Right lung (tissue), 5 donors: ENCODE results near the gene PRSS21. TPM values are rescaled to one million over a fixed set of nuclear protein-coding genes. Genes with fewer than 3 reads are reported as not detected.

Experiments used
- DNase-seq, 2 donors: peaks; one replicate each; pipeline ENCODE4 v3.0.0-alpha.2; 2013
- polyA plus RNA-seq, 5 donors: library from polyadenylated mRNA; unstranded; fragments of 120-200 nt; gene quantifications; one replicate each; pipeline versions ENCODE4 v1.2.1 to v1.2.3, GENCODE V29; 2013; ENCODE audit warnings: inconsistent platforms in 1 of 5, low replicate concordance in 1 of 5; ENCODE audit not compliant: insufficient read length in 5 of 5, insufficient read depth in 1 of 5

PRSS21 gene
- polyA plus RNA-seq, 5 donors, result 0.14 to 0.67 (median 0.23) TPM; not detected in 2

DNA sequence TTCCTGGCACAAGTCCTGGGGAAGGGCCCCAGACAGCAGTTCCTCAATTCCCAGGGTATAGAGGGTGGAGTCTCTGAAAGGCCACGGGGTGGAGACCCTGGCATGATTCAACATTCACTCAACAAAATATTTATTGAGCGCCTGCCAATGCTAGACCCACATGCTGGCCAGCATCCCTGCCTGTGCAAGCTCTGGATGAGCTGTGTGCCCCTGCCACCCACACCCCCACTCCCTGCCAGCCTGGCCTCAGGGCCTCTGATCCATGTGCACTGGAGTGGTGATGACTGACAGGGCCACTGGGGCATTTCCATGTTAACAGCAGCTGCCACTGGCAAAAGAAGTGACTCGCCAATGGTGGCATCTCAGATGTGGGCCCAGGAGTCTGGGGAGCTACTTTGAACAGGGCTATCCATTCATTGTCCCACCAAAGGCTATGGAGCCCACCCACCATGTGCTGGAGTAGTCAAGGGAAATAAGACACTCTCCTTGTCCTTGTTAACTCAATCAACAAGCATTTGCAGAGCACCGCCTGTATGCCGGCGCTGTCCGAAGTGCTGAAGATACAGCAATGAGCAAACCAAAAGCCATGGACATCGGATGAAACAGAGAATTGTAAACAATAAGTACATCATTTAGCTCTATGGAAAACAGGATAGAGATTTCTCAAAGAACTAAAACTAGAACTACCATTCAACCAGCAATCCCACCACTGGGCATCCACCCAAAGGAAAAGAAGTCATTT lies 44.0 kb downstream of the PRSS21 start:
- DNase-seq, result no peak

DNA sequence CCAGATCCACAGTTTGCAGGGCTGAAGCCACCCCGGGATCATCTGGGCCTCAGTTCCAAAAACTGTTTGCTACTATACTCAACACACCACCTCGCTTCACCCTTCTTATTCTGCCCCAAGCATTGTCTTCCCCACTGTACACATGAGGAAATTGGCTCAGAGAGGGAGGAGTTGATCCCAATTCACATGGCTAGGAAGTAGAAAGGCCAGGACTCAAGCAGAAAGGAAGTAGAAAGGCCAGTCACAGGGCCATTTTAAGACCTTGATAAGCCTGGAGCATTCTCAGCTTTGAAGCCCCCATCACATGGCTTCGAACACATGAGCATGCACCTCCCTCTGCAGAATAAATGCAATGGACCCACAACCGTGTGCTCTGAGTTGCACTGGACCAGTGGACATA lies 48.6 kb downstream of the PRSS21 start:
- DNase-seq, result no peak

DNA sequence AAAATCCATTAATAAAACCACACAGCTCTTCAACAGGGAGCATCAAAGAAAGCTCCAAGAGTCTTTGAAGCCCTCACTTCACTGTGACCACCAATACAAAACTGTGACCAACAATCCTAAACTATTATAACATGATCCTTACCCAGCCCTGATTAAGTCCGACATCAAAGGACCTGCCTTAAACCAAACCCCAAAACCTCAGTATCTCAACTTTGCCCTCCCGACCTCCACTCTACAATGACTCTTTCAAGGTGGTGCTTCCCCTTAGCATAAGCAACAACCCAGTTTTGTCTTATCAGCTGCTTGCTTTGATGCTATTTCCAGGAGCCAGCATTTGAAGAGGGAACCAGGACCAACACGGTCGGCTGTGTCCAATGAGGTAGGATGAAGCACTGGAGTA lies 49.4 kb downstream of the PRSS21 start:
- no peak for DNase-seq

DNA sequence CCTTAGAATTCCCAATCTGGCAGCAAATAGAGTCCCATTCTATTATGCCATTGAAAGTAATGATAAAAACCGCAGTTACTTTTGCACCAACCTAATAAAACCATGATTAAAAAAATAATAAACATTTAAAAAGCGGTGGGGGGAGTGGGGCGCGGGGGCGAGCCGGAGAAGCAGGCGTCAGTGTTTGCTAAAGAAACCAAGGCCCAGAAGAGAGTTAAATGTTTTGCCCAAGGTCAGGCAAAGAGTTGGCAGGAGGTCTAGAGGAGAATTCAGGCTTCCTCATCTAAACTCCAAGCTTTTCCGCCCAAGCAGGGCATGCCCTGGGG lies 50.6 kb downstream of the PRSS21 start:
- DNase-seq, result no peak

DNA sequence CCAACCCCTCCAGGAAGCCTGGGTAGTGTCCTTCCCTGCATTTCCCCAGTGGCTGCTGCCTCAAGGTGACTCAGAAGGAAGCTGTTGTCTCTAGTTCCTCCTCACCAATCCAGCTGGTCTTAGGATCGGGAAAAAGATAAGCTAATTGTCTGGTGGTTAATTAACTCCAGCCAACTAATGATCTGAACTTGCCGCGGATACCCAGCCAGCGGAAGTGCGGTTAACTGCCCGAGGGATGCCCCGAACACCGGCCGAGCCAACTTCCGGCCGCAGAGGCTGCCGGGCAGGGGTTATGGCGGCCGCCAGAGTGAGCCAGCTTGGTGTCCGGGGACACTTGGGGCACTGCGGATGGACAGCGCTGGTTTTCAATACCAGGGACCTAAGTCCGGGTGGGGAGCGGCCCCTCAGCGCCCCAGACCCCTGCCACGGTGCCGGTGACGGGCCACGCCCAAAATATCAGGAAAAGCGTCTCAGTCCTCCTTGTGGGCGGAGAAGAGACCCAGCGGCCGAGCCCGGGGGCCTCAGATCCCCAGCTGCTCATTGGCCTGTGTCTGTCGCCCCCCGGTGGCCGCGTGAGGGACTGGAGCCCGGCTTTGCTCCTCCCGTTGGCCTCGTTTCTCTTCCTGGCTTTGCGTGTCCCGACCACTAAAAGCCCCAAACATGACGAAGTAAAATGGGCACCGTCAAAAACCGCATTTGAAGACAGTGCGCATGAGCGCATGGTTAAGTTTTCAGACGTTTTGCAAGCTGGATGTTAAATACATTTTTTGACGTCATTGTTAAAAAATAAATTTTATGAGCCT lies 51.2 kb downstream of the PRSS21 start:
- peak; percentile 87 to 89 for DNase-seq

Other genes with a start within 250 kb of the PRSS21 start
- 10 to 100 TPM; 19.0 to 25.7 (median 21.4) TPM for gene KCTD5, start 134.7 kb upstream of the PRSS21 start, polyA plus RNA-seq
- gene PRSS27, start 97.0 kb upstream of the PRSS21 start, polyA plus RNA-seq, result 1 to 10 TPM; 1.7 to 3.1 (median 2.5) TPM
- gene SRRM2, start 64.6 kb upstream of the PRSS21 start, polyA plus RNA-seq, result 100 to 1,000 TPM; 524 to 630 (median 557) TPM
- gene ELOB, start 40.0 kb upstream of the PRSS21 start, polyA plus RNA-seq, result 100 to 1,000 TPM; 133 to 296 (median 161) TPM
- gene PRSS33, start 29.7 kb upstream of the PRSS21 start, polyA plus RNA-seq, result under 1 TPM; 0.18 to 0.46 (median 0.22) TPM
- not detected for gene PRSS41, start 18.8 kb upstream of the PRSS21 start, polyA plus RNA-seq
- gene ZG16B, start 13.1 kb downstream of the PRSS21 start, polyA plus RNA-seq, result under 1 TPM; 0.49 to 0.76 (median 0.59) TPM
- 10 to 100 TPM; 10.1 to 18.0 (median 15.8) TPM for gene PRSS22, start 40.9 kb downstream of the PRSS21 start, polyA plus RNA-seq
- gene FLYWCH2, start 66.0 kb downstream of the PRSS21 start, polyA plus RNA-seq, result 10 to 100 TPM; 14.0 to 34.9 (median 19.8) TPM
- gene FLYWCH1, start 94.7 kb downstream of the PRSS21 start, polyA plus RNA-seq, result 10 to 100 TPM; 14.7 to 41.5 (median 20.0) TPM
- under 1 TPM; 0.16 to 0.87 (median 0.26) TPM for gene KREMEN2, start 147.0 kb downstream of the PRSS21 start, polyA plus RNA-seq
- gene PAQR4, start 152.1 kb downstream of the PRSS21 start, polyA plus RNA-seq, result 10 to 100 TPM; 12.0 to 18.5 (median 13.2) TPM
- gene PKMYT1, start 163.2 kb downstream of the PRSS21 start, polyA plus RNA-seq, result 10 to 100 TPM; 14.5 to 22.9 (median 15.4) TPM
- 1 to 10 TPM; 4.0 to 7.3 (median 6.3) TPM for gene CLDN9, start 195.7 kb downstream of the PRSS21 start, polyA plus RNA-seq
- 100 to 1,000 TPM in 4 of 5 donors, 10 to 100 TPM in 1; 86.3 to 124 (median 118) TPM for gene CLDN6, start 200.9 kb downstream of the PRSS21 start, polyA plus RNA-seq
- 1 to 10 TPM; 2.7 to 6.8 (median 3.6) TPM for gene TNFRSF12A, start 203.1 kb downstream of the PRSS21 start, polyA plus RNA-seq
- 10 to 100 TPM; 26.6 to 45.7 (median 34.8) TPM for gene HCFC1R1, start 206.7 kb downstream of the PRSS21 start, polyA plus RNA-seq
- 10 to 100 TPM; 20.0 to 37.5 (median 27.2) TPM for gene THOC6, start 206.8 kb downstream of the PRSS21 start, polyA plus RNA-seq
- 1 to 10 TPM; 2.2 to 5.1 (median 2.6) TPM for gene BICDL2, start 219.7 kb downstream of the PRSS21 start, polyA plus RNA-seq
- gene MMP25, start 229.3 kb downstream of the PRSS21 start, polyA plus RNA-seq, result 1 to 10 TPM; 1.4 to 3.4 (median 2.1) TPM
- 100 to 1,000 TPM in 1 of 5 donors, 10 to 100 TPM in 4; 39.7 to 103 (median 61.6) TPM for gene IL32, start 248.4 kb downstream of the PRSS21 start, polyA plus RNA-seq